ENCODE results near the gene COL12A1. TPM values are rescaled to one million over a fixed set of nuclear protein-coding genes. Genes with fewer than 3 reads are reported as not detected.

The COL12A1 gene
- total and polyA plus RNA-seq, 2 donors: 6.8 to 16.3 TPM

DNA sequence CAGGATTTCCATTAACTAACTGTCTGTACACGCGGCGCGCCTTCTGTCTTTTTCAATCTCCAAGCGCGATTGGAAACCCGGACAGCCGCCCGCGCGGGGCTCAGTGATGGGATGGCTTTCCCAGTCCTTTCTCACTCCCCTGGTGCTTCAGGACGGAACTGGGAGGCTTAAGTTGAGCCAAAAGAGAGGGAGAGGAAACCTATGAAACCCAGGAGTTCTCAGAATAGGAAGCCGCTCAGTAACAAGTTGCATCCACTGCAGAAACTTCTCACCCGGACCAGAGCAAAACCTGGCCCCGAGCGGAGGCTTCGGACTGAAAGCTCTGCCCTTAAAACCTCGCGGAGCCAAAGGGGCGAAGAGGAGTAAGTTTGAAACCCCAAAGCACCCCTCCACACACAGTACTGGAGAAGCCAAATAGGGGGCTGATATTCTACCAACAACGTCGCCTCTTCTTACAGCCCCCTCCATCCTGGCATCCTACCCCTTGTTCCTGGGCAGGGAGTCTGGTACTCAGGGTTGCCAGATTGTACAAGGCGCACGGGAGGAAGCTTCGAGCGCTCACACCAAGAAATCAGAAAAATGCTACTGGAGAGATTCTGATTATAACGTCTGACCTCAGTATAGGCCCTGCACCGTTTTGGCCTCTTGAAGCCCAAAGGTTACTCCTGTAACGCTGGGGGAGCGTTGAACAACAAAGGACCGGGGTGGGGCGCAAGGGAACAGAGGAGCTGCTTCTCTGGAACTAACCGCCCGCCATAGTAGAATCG lies 906 bp upstream of the COL12A1 start:
- Histone ChIP-seq H3K36me3 (ENCODE audit: control insufficient read depth in 2 of 2, insufficient read depth in 2 of 2, low read length in 1 of 2) (no peaks in the 10 kb centered on the region), H3K27ac (ENCODE audit: low read depth in 1 of 2, low read length in 1 of 2) (peak overlapping the region in 1 of 2 donors; percentile 58), H3K4me3 (ENCODE audit: low read length in 2 of 2) (no peak overlapping the region), H3K27me3 (ENCODE audit: control insufficient read depth in 2 of 2, insufficient read depth in 1 of 2, low read length in 1 of 2) (peaks cover 63 to 89% of the 10 kb centered on the region in 2 donors), H3K9me3 (ENCODE audit: control insufficient read depth in 2 of 2, insufficient read depth in 1 of 2, low read length in 1 of 2) (peaks cover 0 to 9% of the 10 kb centered on the region in 2 donors), H3K4me1 (ENCODE audit: control insufficient read depth in 2 of 2, insufficient read depth in 2 of 2, low read length in 2 of 2) (peaks cover 0 to 22% of the 10 kb centered on the region in 2 donors)
- WGBS: 7% methylated on average over 35 of the region's 35 CpGs
- no peak for DNase-seq (ENCODE audit: low read depth in 6 of 9, low spot score in 9 of 9)

- peaks cover 66 to 97% of the 10 kb centered on the region in 2 donors for H3K27me3 ChIP-seq (ENCODE audit: control insufficient read depth in 2 of 2, insufficient read depth in 1 of 2, low read length in 1 of 2)
- DNase-seq (ENCODE audit: low read depth in 6 of 9, low spot score in 9 of 9): peak in 1 of 9 donors; percentile 4
These were observed 686 bp downstream of the COL12A1 start for GRCh38 chr6:75204959-75205775.

GRCh38 chr6:75204217-75204958 lies 1.5 kb downstream of the COL12A1 start:
- H3K9me3 ChIP-seq (ENCODE audit: control insufficient read depth in 2 of 2, insufficient read depth in 1 of 2, low read length in 1 of 2): peaks cover 0 to 9% of the 10 kb centered on the region in 2 donors
- DNase-seq (ENCODE audit: low read depth in 6 of 9, low spot score in 9 of 9): peak in 2 of 9 donors; percentile 37 to 55
- peaks cover 67 to 94% of the 10 kb centered on the region in 2 donors for H3K27me3 ChIP-seq (ENCODE audit: control insufficient read depth in 2 of 2, insufficient read depth in 1 of 2, low read length in 1 of 2)
- H3K36me3 ChIP-seq (ENCODE audit: control insufficient read depth in 2 of 2, insufficient read depth in 2 of 2, low read length in 1 of 2): no peaks in the 10 kb centered on the region
- WGBS: 4% methylated on average over 35 of the region's 35 CpGs
- peak overlapping the region in 1 of 2 donors; percentile 35 for H3K4me3 ChIP-seq (ENCODE audit: low read length in 2 of 2)
- H3K4me1 ChIP-seq (ENCODE audit: control insufficient read depth in 2 of 2, insufficient read depth in 2 of 2, low read length in 2 of 2): peaks cover 0 to 22% of the 10 kb centered on the region in 2 donors
- peak overlapping the region in 1 of 2 donors; percentile 56 for H3K27ac ChIP-seq (ENCODE audit: low read depth in 1 of 2, low read length in 1 of 2)

More at GRCh38 chr6:75204959-75205775, 686 bp downstream of the COL12A1 start:
- Histone ChIP-seq H3K4me1 (ENCODE audit: control insufficient read depth in 2 of 2, insufficient read depth in 2 of 2, low read length in 2 of 2) (peaks cover 0 to 22% of the 10 kb centered on the region in 2 donors), H3K27ac (ENCODE audit: low read depth in 1 of 2, low read length in 1 of 2) (peak overlapping the region in 1 of 2 donors; percentile 61), H3K9me3 (ENCODE audit: control insufficient read depth in 2 of 2, insufficient read depth in 1 of 2, low read length in 1 of 2) (peaks cover 0 to 9% of the 10 kb centered on the region in 2 donors), H3K36me3 (ENCODE audit: control insufficient read depth in 2 of 2, insufficient read depth in 2 of 2, low read length in 1 of 2) (no peaks in the 10 kb centered on the region), H3K4me3 (ENCODE audit: low read length in 2 of 2) (peak overlapping the region; percentile 4 to 35)
- 4% methylated on average over 47 of the region's 47 CpGs for WGBS

DNA sequence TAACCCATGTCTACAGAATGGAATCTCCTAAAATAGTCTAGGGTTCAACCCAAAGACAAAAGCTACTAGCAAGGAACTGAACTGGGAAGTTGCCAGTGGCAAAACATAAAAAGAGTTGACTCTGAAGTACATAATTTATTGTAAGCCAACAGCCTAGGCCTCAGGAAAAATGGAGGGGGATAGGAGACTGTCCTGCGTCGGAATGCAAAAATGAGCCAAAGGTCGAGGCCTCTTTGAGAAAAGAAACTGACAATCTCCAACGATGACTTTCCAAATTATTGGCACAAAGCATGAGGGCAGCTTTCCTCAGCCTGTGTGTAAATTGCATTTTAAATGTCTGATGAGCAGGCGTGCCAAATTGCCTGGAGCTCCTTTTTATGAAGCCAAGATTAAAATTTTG lies 2.1 kb downstream of the COL12A1 start:
- Histone ChIP-seq H3K4me3 (ENCODE audit: low read length in 2 of 2) (no peak overlapping the region), H3K9me3 (ENCODE audit: control insufficient read depth in 2 of 2, insufficient read depth in 1 of 2, low read length in 1 of 2) (peaks cover 0 to 9% of the 10 kb centered on the region in 2 donors), H3K36me3 (ENCODE audit: control insufficient read depth in 2 of 2, insufficient read depth in 2 of 2, low read length in 1 of 2) (no peaks in the 10 kb centered on the region), H3K27ac (ENCODE audit: low read depth in 1 of 2, low read length in 1 of 2) (no peak overlapping the region), H3K27me3 (ENCODE audit: control insufficient read depth in 2 of 2, insufficient read depth in 1 of 2, low read length in 1 of 2) (peaks cover 63 to 88% of the 10 kb centered on the region in 2 donors), H3K4me1 (ENCODE audit: control insufficient read depth in 2 of 2, insufficient read depth in 2 of 2, low read length in 2 of 2) (peaks cover 0 to 20% of the 10 kb centered on the region in 2 donors)
- DNase-seq (ENCODE audit: low read depth in 6 of 9, low spot score in 9 of 9): no peak
- WGBS: 52% methylated on average over 5 of the region's 5 CpGs

- WGBS: 26% methylated on average over 12 of the region's 12 CpGs
- H3K4me3 ChIP-seq (ENCODE audit: low read length in 2 of 2): no peak overlapping the region
These were observed 3.1 kb downstream of the COL12A1 start for GRCh38 chr6:75202676-75203131.

GRCh38 chr6:75201901-75202672 lies 3.8 kb downstream of the COL12A1 start:
- H3K9me3 ChIP-seq (ENCODE audit: control insufficient read depth in 2 of 2, insufficient read depth in 1 of 2, low read length in 1 of 2): peaks cover 0 to 5% of the 10 kb centered on the region in 2 donors
- H3K27me3 ChIP-seq (ENCODE audit: control insufficient read depth in 2 of 2, insufficient read depth in 1 of 2, low read length in 1 of 2): peaks cover 50 to 71% of the 10 kb centered on the region in 2 donors
- H3K4me3 ChIP-seq (ENCODE audit: low read length in 2 of 2): peak overlapping the region in 1 of 2 donors; percentile 1
- peaks cover 0 to 13% of the 10 kb centered on the region in 2 donors for H3K4me1 ChIP-seq (ENCODE audit: control insufficient read depth in 2 of 2, insufficient read depth in 2 of 2, low read length in 2 of 2)
- H3K36me3 ChIP-seq (ENCODE audit: control insufficient read depth in 2 of 2, insufficient read depth in 2 of 2, low read length in 1 of 2): no peaks in the 10 kb centered on the region
- no peak for DNase-seq (ENCODE audit: low read depth in 6 of 9, low spot score in 9 of 9)
- 7% methylated on average over 46 of the region's 46 CpGs for WGBS
- no peak overlapping the region for H3K27ac ChIP-seq (ENCODE audit: low read depth in 1 of 2, low read length in 1 of 2)

More at GRCh38 chr6:75202676-75203131, 3.1 kb downstream of the COL12A1 start:
- H3K36me3 ChIP-seq (ENCODE audit: control insufficient read depth in 2 of 2, insufficient read depth in 2 of 2, low read length in 1 of 2): no peaks in the 10 kb centered on the region
- H3K27ac ChIP-seq (ENCODE audit: low read depth in 1 of 2, low read length in 1 of 2): no peak overlapping the region
- peaks cover 0 to 8% of the 10 kb centered on the region in 2 donors for H3K9me3 ChIP-seq (ENCODE audit: control insufficient read depth in 2 of 2, insufficient read depth in 1 of 2, low read length in 1 of 2)
- DNase-seq (ENCODE audit: low read depth in 6 of 9, low spot score in 9 of 9): no peak
- peaks cover 0 to 15% of the 10 kb centered on the region in 2 donors for H3K4me1 ChIP-seq (ENCODE audit: control insufficient read depth in 2 of 2, insufficient read depth in 2 of 2, low read length in 2 of 2)
- H3K27me3 ChIP-seq (ENCODE audit: control insufficient read depth in 2 of 2, insufficient read depth in 1 of 2, low read length in 1 of 2): peaks cover 54 to 78% of the 10 kb centered on the region in 2 donors

- Histone ChIP-seq H3K4me1 (ENCODE audit: control insufficient read depth in 2 of 2, insufficient read depth in 2 of 2, low read length in 2 of 2) (peaks cover 0 to 4% of the 10 kb centered on the region in 2 donors), H3K9me3 (ENCODE audit: control insufficient read depth in 2 of 2, insufficient read depth in 1 of 2, low read length in 1 of 2) (peaks cover 0 to 5% of the 10 kb centered on the region in 2 donors), H3K4me3 (ENCODE audit: low read length in 2 of 2) (no peak overlapping the region), H3K36me3 (ENCODE audit: control insufficient read depth in 2 of 2, insufficient read depth in 2 of 2, low read length in 1 of 2) (no peaks in the 10 kb centered on the region), H3K27ac (ENCODE audit: low read depth in 1 of 2, low read length in 1 of 2) (no peak overlapping the region), H3K27me3 (ENCODE audit: control insufficient read depth in 2 of 2, insufficient read depth in 1 of 2, low read length in 1 of 2) (peaks cover 40 to 61% of the 10 kb centered on the region in 2 donors)
- WGBS: 15% methylated on average over 1 of the region's 1 CpG
- DNase-seq (ENCODE audit: low read depth in 6 of 9, low spot score in 9 of 9): no peak
These were observed 4.8 kb downstream of the COL12A1 start for GRCh38 chr6:75201021-75201420.

- peaks cover 0 to 2% of the 10 kb centered on the region in 2 donors for H3K4me1 ChIP-seq (ENCODE audit: control insufficient read depth in 2 of 2, insufficient read depth in 2 of 2, low read length in 2 of 2)
- peaks cover 0 to 5% of the 10 kb centered on the region in 2 donors for H3K9me3 ChIP-seq (ENCODE audit: control insufficient read depth in 2 of 2, insufficient read depth in 1 of 2, low read length in 1 of 2)
- no peaks in the 10 kb centered on the region for H3K36me3 ChIP-seq (ENCODE audit: control insufficient read depth in 2 of 2, insufficient read depth in 2 of 2, low read length in 1 of 2)
- no peak overlapping the region for H3K4me3 ChIP-seq (ENCODE audit: low read length in 2 of 2)
- DNase-seq (ENCODE audit: low read depth in 6 of 9, low spot score in 9 of 9): no peak
- no peak overlapping the region for H3K27ac ChIP-seq (ENCODE audit: low read depth in 1 of 2, low read length in 1 of 2)
- WGBS: 98% methylated on average over 3 of the region's 3 CpGs
- H3K27me3 ChIP-seq (ENCODE audit: control insufficient read depth in 2 of 2, insufficient read depth in 1 of 2, low read length in 1 of 2): peaks cover 30 to 49% of the 10 kb centered on the region in 2 donors
These were observed 6.0 kb downstream of the COL12A1 start for GRCh38 chr6:75199889-75200288.

Data from thymus (tissue), 11 donors.